PC-3 (cell line): Measurements from ENCODE around the gene UTS2R. TPM values are rescaled to one million over a fixed set of nuclear protein-coding genes. Genes with fewer than 3 reads are reported as not detected.

Experiments
- ATAC-seq: fragments of 200-7000 bp; cut with Tn5 transposase; 2 replicates; pipeline ENCODE4 v1.9.1; 2020; ENCODE audit warnings: mild to moderate bottlenecking, moderate library complexity
- BruUV-seq: library from RNA; stranded (reverse); fragments of 400-500 nt; replicated peaks from 2 replicates; lab custom pipeline; 2021; lab: Mats Ljungman, UMichigan
- CTCF ChIA-PET: fragments of 300-600 bp; sonication (Branson Sonifier 250); formaldehyde crosslinking; loops from one replicate; lab custom pipeline; 2022; ENCODE audit warnings: antibody characterized with exemption; lab: Charles Lee
- POLR2A ChIA-PET: fragments of 300-600 bp; sonication (Branson Sonifier 250); formaldehyde crosslinking; loops from one replicate; lab custom pipeline; 2022; ENCODE audit warnings: antibody characterized with exemption; ENCODE audit not compliant: unreplicated experiment; lab: Charles Lee
- DNase-seq: peaks from one replicate; pipeline ENCODE4 v3.0.0-alpha.2; 2015
- H2AFZ ChIP-seq: fragments of 300-600 bp; sonication (generic); 2 replicates; pipeline ENCODE4 v1.6.0; 2016; ENCODE audit warnings: antibody characterized with exemption, low read length
- H3F3A ChIP-seq: fragments of 300-600 bp; sonication (generic); one replicate; pipeline ENCODE4 v1.6.0; 2017; ENCODE audit warnings: antibody characterized with exemption, low read length, control low read depth, mild to moderate bottlenecking; ENCODE audit not compliant: unreplicated experiment
- H3K27ac ChIP-seq: fragments of 300-600 bp; sonication (generic); 2 replicates; pipeline ENCODE4 v1.5.1; 2016; ENCODE audit warnings: mild to moderate bottlenecking, low read length
- H3K27me3 ChIP-seq: fragments of 300-600 bp; sonication (generic); 2 replicates; pipeline ENCODE4 v1.6.1; 2016; ENCODE audit warnings: low read length, mixed read lengths
- H3K36me3 ChIP-seq: fragments of 300-600 bp; sonication (generic); 2 replicates; pipeline ENCODE4 v1.6.1; 2016; ENCODE audit warnings: low read depth, mixed run types, low read length, mixed read lengths
- H3K4me1 ChIP-seq: fragments of 300-600 bp; sonication (generic); 2 replicates; pipeline ENCODE4 v1.5.1; 2016; ENCODE audit warnings: low read length; ENCODE audit not compliant: insufficient read depth
- H3K4me2 ChIP-seq: fragments of 300-600 bp; sonication (generic); 2 replicates; pipeline ENCODE4 v1.6.0; 2016; ENCODE audit warnings: low read length
- H3K4me3 ChIP-seq: fragments of 300-600 bp; sonication (generic); 2 replicates; pipeline ENCODE4 v1.5.1; 2016; ENCODE audit warnings: mild to moderate bottlenecking, low read length, mixed read lengths
- H3K79me2 ChIP-seq: fragments of 300-600 bp; sonication (generic); 2 replicates; pipeline ENCODE4 v1.6.1; 2017; ENCODE audit warnings: low read length, mixed read lengths
- H3K9ac ChIP-seq: fragments of 300-600 bp; sonication (generic); 2 replicates; pipeline ENCODE4 v1.6.0; 2016; ENCODE audit warnings: mild to moderate bottlenecking, low read length
- H3K9me2 ChIP-seq: fragments of 300-600 bp; sonication (generic); replicated peaks from 2 replicates; pipeline ENCODE4 v1.6.1; 2016; ENCODE audit warnings: mixed run types, low read length, mixed read lengths
- H3K9me3 ChIP-seq: fragments of 300-600 bp; sonication (generic); 2 replicates; pipeline ENCODE4 v1.6.1; 2016; ENCODE audit warnings: low read length, mixed read lengths
- H4K20me1 ChIP-seq: fragments of 300-600 bp; sonication (generic); 2 replicates; pipeline ENCODE4 v1.6.1; 2016; ENCODE audit warnings: low read length, mixed read lengths
- EZH2 ChIP-seq: fragments of 300-600 bp; sonication (generic); IDR thresholded peaks from one replicate; pipeline ENCODE4 v1.6.1; 2017; ENCODE audit warnings: antibody characterized with exemption, mild to moderate bottlenecking, low read length; ENCODE audit not compliant: unreplicated experiment
- EZH2phosphoT487 ChIP-seq: fragments of 300-600 bp; sonication (generic); IDR thresholded peaks from 2 replicates; pipeline ENCODE4 v1.6.1; 2018; ENCODE audit warnings: mild to moderate bottlenecking, antibody characterized with exemption, low read length, borderline replicate concordance
- intact Hi-C: fragments of 100-400 bp; cut with micrococcal nuclease; formaldehyde crosslinking; loops from 2 replicates; pipeline ENCODE4 v1.9.0; 2023
- total RNA-seq: library from RNA; depleted of rRNA; stranded (reverse); fragments of >200 nt; gene quantifications from 2 replicates; pipeline ENCODE4 v1.2.3, GENCODE V29; 2014
- TF ChIP-seq, protein P1 (sequence below): fragments of 300-600 bp; sonication (generic); conservative IDR thresholded peaks from 2 replicates; pipeline ENCODE4 v1.5.1; 2017; ENCODE audit warnings: antibody characterized with exemption, low read depth, mild to moderate bottlenecking, low read length

The UTS2R gene
- total RNA-seq, 1 experiment from 2014 or later = not detected

DNA sequence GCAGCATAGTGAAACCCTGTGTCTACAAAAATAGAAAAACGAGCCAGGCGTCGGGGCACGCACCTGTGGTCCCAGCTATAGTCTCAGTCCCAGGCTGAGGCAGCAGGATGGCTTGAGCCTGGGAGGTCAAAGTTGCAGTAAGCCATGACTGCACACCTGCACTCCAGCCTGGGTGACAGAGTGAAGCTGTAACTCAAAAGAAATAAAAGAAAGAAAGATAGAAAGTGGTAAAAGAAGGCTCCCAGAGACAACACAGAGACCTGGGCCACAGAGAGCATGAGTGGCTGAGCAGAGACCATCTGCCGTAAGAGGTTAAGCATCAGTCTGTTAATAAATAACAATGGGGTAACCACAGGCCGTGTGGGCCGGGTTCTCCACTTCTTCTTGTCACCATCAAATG is 31.3 kb downstream of the UTS2R start:
- H3K9me3 ChIP-seq = no peaks in the 10 kb centered on the region
- H3K79me2 ChIP-seq = no peaks in the 10 kb centered on the region
- no peaks in the 10 kb centered on the region for H3K4me1 ChIP-seq
- no TSS peak for BruUV-seq
- no peaks in the 10 kb centered on the region for H3K9me2 ChIP-seq
- H3K27me3 ChIP-seq = no peaks in the 10 kb centered on the region
- H3K4me3 ChIP-seq = no peak overlapping the region
- TF ChIP-seq, protein P1, sequence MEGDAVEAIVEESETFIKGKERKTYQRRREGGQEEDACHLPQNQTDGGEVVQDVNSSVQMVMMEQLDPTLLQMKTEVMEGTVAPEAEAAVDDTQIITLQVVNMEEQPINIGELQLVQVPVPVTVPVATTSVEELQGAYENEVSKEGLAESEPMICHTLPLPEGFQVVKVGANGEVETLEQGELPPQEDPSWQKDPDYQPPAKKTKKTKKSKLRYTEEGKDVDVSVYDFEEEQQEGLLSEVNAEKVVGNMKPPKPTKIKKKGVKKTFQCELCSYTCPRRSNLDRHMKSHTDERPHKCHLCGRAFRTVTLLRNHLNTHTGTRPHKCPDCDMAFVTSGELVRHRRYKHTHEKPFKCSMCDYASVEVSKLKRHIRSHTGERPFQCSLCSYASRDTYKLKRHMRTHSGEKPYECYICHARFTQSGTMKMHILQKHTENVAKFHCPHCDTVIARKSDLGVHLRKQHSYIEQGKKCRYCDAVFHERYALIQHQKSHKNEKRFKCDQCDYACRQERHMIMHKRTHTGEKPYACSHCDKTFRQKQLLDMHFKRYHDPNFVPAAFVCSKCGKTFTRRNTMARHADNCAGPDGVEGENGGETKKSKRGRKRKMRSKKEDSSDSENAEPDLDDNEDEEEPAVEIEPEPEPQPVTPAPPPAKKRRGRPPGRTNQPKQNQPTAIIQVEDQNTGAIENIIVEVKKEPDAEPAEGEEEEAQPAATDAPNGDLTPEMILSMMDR = no peak
- TF ChIP-seq EZH2phosphoT487 (no peak), EZH2 (no peak)
- H3K36me3 ChIP-seq = peaks cover 2% of the 10 kb centered on the region
- CTCF ChIA-PET = no interaction called here
- H3K27ac ChIP-seq = no peak overlapping the region
- no peak overlapping the region for H3K4me2 ChIP-seq
- no peaks in the 10 kb centered on the region for H3F3A ChIP-seq
- no peak overlapping the region for H3K9ac ChIP-seq
- DNase-seq (no peak), ATAC-seq (no peak)
- intact Hi-C loops = no loop called here
- POLR2A ChIA-PET = no interaction called here
- H4K20me1 ChIP-seq = no peaks in the 10 kb centered on the region
- no peak overlapping the region for H2AFZ ChIP-seq

DNA sequence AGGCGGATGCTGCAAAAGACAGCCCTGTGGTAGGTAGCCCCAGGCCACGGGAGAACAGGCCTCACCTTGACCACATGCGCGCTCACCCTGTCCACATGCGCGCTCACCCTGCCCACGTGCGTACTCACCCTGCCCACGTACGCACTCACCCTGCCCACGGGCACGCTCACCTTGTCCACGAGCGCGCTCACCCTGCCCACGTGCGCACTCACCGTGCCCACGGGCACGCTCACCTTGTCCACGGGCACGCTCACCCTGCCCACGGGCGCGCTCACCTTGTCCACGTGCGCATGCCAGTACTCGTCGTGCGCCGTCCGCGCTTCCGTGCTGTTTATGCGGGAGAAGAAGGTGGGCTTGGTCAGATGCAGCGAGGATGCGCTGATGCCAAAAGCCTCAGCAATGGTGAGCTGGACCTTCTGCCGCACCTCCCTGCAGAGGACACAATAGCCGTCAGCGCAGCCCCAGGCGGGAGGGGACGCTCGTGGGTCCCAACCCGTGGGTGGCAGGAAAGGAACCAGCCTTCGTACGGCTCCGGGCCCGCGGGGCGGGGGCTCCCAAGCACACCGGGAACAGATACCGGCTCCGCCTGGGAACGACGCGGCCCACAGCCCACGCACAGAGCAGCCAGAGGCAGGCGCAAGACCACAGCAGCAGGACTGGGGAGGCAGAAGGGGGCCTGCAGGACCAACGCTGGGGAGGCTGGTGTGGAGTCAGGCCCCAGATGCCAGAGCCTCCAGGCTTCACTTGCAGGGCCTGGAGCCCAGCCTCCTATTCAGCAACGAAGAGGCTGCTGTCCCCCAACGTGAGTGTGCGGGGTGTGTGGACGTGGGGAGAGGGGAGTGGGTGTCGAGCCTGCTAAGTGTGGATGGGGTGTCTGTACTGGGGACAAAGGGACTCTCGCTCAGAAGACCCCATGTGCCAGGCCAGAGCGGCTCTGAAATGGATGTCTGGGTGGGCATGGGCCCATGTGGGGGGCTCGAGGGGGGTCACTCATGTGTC is 32.4 kb downstream of the UTS2R start:
- BruUV-seq = no TSS peak
- ATAC-seq (no peak), DNase-seq (no peak)
- H3K4me3 ChIP-seq = no peak overlapping the region
- H2AFZ ChIP-seq = no peak overlapping the region
- ChIA-PET CTCF (no interaction called here), POLR2A (interaction anchor here (0.6 kb wide), 1 partner anchor 162 kb away, joined by 8 read pairs; no protein-coding TSS in a partner anchor)
- H3K79me2 ChIP-seq = no peaks in the 10 kb centered on the region
- no peak for TF ChIP-seq EZH2phosphoT487
- TF ChIP-seq, protein P1 = no peak
- TF ChIP-seq EZH2 = no peak
- H3K36me3 ChIP-seq = peaks cover 2% of the 10 kb centered on the region
- no peak overlapping the region for H3K27ac ChIP-seq
- H3F3A ChIP-seq = no peaks in the 10 kb centered on the region
- H3K9me3 ChIP-seq = no peaks in the 10 kb centered on the region
- intact Hi-C loops = no loop called here
- no peaks in the 10 kb centered on the region for H4K20me1 ChIP-seq
- H3K4me2 ChIP-seq = no peak overlapping the region
- H3K4me1 ChIP-seq = no peaks in the 10 kb centered on the region
- H3K9ac ChIP-seq = no peak overlapping the region
- no peaks in the 10 kb centered on the region for H3K27me3 ChIP-seq
- no peaks in the 10 kb centered on the region for H3K9me2 ChIP-seq

DNA sequence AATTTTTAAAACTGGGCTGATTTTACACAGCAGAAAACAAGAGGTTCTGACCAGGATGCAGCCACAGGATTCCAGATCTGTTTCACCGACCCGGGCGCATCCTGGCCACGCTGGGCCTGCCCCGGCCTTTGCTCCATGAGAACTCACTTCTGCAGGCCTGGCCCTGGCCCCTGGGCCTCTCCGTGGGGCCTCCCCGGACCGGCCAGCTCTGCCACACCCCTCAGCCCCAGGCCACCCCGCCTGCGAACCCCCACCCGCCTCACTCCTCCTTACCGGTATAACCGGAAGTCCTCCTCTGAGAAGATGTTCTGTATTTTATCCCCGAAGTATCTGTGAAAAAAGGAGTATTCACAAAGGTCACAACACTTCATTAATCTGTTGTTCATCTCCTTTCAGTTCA is 33.5 kb downstream of the UTS2R start:
- intact Hi-C loops = no loop called here
- no peaks in the 10 kb centered on the region for H4K20me1 ChIP-seq
- no TSS peak for BruUV-seq
- H3K4me2 ChIP-seq = no peak overlapping the region
- no peaks in the 10 kb centered on the region for H3K27me3 ChIP-seq
- H3K79me2 ChIP-seq = no peaks in the 10 kb centered on the region
- H3K36me3 ChIP-seq = peaks cover 2% of the 10 kb centered on the region
- POLR2A ChIA-PET = no interaction called here
- ATAC-seq = no peak
- H3K4me1 ChIP-seq = no peaks in the 10 kb centered on the region
- no peaks in the 10 kb centered on the region for H3K9me2 ChIP-seq
- H3F3A ChIP-seq = no peaks in the 10 kb centered on the region
- CTCF ChIA-PET = no interaction called here
- H3K27ac ChIP-seq = no peak overlapping the region
- H3K9ac ChIP-seq = no peak overlapping the region
- no peaks in the 10 kb centered on the region for H3K9me3 ChIP-seq
- H2AFZ ChIP-seq = no peak overlapping the region
- DNase-seq = no peak
- TF ChIP-seq EZH2 (no peak), EZH2phosphoT487 (no peak)
- TF ChIP-seq, protein P1 = no peak
- no peak overlapping the region for H3K4me3 ChIP-seq
